Iris pigment epithelial cell (primary cell): ENCODE data around the gene COX11.

Source experiments
- DNase-seq: peaks from one replicate; pipeline ENCODE4 v3.0.0-alpha.2; 2011; ENCODE audit warnings: low read depth

COX11 gene

DNA sequence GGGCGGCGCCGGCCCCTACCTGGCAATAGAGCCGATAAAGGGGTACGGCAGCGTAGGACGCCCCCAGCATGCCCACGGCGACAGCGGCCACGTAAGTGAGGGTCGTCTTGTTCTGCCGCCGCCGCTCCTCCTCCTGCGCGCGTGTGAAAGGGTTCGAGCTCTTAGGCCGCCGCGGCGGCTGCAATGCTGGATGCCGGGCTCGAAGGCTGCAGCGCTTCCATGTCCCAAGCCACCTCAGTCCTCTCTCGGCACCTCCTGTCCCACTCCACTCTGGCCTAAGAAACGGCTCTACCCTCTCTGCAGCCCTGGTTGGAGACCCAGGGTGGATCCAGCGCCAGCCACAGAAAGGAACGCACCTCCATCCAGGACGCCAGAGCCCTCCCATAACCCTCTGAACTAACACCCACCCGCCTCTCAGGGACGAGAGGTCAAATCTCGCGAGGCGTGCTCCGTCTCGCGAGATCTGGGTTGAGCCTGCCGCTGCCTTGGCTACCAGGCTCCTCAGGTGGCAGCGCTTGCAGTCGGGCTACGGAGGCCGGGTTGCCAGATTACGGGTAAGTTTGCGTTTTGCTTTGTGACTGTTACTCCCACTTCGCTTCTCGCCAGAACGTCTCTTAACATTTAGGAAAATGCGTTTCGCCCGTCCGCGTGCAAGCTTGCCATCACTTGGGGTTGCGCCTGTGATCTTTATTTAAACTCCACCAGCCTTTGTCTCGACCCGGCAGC, at the start of gene COX11, which contains the start of gene STXBP4:
Gene COX11, minus strand, starts transcription at position 393 of the 726 bp plus-strand sequence. Its CDS starts 8 bp downstream, at position 385.
Gene STXBP4, plus strand, starts transcription at position 504 of the 726 bp plus-strand sequence. CDS start 17,455 bp downstream, outside the sequence.
- DNase-seq, result peak; percentile 97

GRCh38 chr17:55005520-55005919, 37.1 kb upstream of the COX11 start:
- DNase-seq, result peak; percentile 28

DNA sequence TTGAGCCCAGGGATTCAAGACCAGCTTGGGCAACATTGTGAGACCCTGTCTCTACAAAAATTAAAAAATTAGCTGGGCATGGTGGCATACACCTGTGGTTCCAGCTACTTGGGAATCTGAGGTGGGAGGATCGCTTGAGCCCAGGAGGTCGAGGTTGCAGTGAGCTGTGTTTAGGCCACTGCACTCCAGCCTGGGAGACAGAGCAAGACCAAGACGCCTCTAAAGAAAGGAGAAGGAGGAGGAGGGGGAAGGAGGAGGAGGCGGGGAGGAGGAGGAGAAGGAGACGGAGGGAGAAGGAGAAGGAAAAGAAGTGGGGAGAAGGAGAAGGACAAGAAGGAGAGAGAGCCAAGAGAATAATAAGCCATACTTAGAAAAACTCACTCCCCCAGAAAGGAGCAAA, 36.0 kb upstream of the COX11 start:
- DNase-seq, result no peak

GRCh38 chr17:55002458-55002857, 34.0 kb upstream of the COX11 start:
- DNase-seq, result no peak

DNA sequence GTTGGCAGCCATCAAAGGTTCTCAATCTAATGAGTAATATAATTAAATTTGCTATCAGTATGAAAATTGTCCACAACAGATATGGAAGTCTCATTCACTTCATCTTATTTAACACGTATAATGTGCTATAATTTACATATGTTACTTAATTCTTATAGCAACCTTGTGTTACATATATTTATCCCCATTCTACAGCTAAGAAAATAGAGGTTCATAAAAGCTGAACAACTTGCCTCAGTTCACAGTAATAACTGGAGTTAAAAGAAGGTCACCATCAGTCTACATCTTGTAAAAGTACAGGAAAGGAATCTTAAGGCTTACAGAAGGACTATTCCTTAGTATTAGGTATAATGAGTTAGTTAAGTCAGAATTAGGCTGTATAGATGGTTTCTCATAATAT, 28.0 kb upstream of the COX11 start:
- no peak for DNase-seq

GRCh38 chr17:54992797-54993639, 24.6 kb upstream of the COX11 start:
- peak; percentile 54 for DNase-seq

DNA sequence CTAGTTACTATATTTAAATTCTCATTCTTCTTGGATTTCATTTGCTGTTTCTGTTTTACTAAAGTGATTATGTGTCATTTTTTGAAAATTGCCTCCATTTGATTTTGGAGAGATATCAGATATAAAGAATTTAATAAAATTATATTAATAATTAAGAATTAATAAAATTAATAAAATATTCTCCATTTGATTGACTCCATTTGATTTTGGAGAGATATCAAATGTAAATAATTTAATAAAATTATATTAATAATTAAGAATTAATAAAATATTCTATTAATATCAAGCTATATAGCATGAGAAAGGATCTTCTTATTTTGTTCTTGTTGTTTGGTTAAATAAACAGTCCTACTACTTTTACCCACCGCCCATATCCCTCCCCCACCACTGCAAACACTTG, 23.1 kb upstream of the COX11 start:
- DNase-seq, result no peak

DNA sequence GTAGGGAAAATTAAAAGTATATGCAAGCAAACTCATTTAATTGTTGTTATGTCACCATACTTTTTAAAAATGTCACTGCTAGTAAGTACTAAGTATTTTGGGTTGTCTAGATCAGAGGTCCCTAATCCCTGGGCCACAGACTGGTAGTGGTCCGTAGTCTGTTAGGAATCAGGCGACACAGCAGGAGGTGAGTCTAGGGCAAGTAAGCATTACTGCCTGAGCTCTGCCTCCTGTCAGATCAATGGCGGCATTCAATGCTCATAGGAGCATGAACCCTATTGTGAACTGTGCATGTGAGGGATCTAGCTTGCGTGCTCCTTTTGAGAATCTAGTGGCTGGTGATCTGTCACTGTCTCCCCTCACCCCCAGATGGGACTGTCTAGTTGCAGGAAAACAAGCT, 21.7 kb upstream of the COX11 start:
- DNase-seq, result no peak

GRCh38 chr17:54985476-54985875, 17.0 kb upstream of the COX11 start:
- DNase-seq, result peak; percentile 48

DNA sequence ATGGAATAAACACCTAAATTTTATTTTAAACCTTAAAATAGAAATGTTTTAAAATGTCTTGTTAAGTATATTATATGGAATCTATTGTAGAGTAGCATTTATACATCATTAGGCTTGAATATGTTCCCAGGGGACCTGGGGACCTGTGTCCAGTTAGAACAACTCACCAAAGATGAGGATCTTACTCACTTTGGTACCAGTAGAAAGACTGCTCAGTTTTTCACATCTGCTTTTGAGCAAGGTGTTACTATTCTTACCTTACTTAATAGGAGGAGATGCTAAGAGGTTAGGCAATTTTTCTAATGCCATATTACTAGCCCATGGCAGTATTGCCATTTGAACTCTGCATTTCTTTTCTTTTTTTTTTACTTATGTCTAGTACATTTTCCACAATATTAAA, 14.8 kb upstream of the COX11 start:
- no peak for DNase-seq

GRCh38 chr17:54982399-54982798, 13.9 kb upstream of the COX11 start:
- DNase-seq, result peak; percentile 90

- no peak for DNase-seq
Measured at GRCh38 chr17:54980375-54980774, 11.9 kb upstream of the COX11 start.

DNA sequence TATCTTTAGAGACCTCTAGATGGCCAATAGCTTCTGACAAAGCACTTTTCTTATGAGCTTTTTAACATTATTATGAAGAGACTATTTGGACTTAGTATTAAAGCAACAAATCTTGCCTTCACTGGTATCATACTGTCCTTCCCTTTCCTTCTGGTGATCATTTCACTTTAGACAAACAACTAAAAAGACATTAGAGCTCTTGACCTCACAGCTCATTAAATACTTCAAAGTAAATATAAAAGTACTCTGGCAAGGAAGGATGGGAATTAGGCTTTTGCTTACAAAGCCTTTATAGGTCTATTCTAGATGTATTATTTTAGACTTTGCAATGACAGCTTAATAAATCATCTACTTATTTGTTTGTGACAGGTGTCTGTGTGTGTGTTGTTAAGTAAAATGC, 11.2 kb upstream of the COX11 start:
- no peak for DNase-seq

GRCh38 chr17:54977744-54978143, 9.3 kb upstream of the COX11 start:
- DNase-seq, result no peak

DNA sequence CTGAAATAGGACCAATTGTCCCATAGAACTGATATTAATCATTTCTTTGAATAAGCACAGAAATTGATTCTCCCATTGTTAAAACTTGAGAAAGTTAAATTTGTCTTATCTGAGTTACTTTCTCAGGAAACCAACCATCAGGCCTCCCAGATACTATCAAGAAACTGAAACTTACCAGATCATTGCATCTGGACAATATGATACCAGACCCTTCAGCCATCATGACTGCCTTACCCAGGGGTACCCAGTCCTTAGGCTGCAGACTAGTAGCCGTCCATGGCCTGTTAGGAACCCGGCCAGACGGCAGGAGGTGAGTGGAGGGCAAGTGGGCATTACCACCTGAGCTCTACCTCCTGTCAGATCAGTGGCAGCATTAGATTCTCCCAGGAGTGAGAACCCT, 7.9 kb upstream of the COX11 start:
- DNase-seq, result no peak

DNA sequence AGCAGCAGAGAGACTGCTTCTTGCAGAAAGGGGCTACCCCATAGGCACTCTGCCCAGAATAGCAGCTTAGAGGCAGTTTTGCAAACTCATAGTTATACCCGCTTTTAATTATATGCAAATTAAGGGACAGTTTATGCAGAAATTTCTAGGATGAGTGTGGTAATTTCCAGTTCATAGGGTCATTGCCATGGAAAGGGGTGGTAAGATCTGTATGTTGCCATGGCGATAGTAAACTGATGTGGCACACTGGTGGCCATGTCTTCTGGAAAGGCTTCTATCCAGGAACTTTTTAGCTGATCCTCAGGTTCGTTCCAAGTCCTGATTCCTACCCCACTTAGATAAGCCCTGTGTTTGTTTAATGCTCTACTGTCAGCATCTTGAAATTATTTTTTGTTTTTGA, 6.3 kb upstream of the COX11 start:
- DNase-seq, result no peak

DNA sequence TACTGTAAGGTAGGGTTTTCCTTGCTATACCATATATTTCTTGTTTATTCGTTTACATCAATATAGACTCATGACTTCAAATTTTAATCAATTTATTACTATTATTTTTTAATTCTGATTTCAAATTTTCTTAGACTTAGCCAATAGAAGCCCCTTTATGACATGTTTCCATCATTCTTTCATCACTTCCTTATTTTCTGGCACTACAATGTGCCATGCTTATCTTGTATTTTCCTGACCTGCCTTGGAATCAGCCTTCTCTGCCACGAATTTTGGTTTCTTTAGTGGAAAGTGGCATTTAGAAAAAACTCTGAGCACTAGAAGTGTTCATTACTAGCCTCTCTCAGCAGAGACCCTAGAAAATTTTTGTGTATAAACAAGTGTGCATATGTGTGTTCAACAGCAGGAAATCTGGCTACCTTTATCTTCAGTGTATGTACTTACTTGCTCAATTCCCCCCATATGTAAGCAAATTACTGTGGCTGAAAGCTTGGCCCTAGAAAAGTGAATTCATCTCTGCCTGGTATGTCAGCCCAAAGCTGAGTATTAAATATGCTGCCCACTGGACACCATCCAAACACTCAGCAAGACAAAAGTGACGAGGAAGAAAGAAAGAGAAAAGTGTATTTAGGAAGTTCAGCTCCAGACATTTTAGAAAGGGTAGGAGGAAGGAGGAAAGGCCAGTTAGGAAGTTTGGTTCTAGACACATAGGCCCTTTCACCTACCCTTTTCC, 4.1 kb upstream of the COX11 start:
- no peak for DNase-seq

DNA sequence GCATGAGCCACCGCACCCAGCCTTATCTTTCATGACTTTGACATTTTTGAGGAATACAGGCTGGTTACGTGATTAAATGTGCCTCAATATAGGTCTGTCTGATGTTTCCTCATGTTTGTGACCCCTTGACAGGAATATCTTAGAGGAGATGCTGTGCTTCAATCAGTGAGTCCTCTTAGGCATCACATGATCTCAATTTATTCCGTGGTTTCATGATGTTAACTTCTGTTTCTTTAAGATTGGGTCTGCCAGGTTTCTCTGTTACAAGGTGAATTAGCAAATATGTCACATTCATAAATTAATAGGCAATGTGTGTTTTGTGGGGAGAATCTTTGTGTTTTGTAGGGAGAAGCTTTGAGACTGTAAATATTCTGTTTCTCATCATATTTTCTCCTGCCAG, 3.4 kb upstream of the COX11 start:
- no peak for DNase-seq

DNA sequence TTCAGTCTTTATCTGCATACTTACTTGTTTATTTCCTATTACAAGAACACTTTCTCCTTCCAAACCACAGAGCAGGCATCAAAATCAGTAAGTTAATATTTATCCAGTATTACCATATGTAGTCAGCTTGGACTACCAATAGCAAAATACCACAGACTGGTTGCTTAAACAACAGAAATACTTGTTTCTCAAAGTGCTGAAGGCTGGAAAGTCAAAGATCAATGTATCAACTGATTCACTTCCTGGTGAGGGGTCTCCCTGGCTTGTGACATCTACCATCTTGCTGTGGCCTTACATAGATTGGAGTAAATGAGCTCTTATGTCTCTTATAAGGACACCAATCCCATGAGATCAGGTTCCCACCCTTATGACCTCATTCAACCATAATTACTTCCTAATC, 2.7 kb upstream of the COX11 start:
- no peak for DNase-seq

- no peak for DNase-seq
Measured at GRCh38 chr17:54969658-54970572, 1.5 kb upstream of the COX11 start.

DNA sequence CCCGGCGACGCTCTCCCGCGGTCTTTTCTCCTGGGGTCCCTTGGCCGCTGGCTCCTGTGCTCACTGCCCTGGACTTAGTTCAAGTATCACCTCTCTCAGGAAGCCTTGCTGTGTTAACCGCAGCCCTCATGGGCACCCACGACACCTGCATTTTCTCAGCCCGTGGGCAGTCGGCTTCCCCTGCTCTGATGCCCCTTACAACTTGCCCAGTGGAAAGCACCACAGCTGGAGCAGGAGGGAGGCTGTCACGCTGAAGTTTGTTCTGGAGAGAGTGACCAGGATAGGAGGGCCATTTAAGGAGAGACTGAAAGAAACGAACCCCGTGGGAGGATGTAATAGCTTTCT, 506 bp upstream of the COX11 start:
- DNase-seq, result peak; percentile 35
